Motor neuron (in vitro differentiated cells): ENCODE results near the gene SH3RF1. TPM values are rescaled to one million over a fixed set of nuclear protein-coding genes. Genes with fewer than 3 reads are reported as not detected.
A peak's percentile ranks its signal among the peaks of the same experiment; 100 is the strongest.
"Not testable (repeated sequence)": the region's sequence is repeated elsewhere in the genome, so short reads cannot be mapped to it uniquely, and the experiment has no call there.

Source experiments
- ATAC-seq, 8 experiments: fragments of 200-7000 bp; cut with Tn5 transposase; replicated peaks in 6 of 8; 2 replicates each; pipeline ENCODE4 v1.8.0; 2021; ENCODE audit warnings: mild to moderate bottlenecking in 8 of 8, moderate library complexity in 8 of 8
- H3K27ac ChIP-seq, 2 donors: fragments of 250-450 bp; sonication (Bioruptor Pico); 2 replicates each; pipeline ENCODE4 v1.9.0; 2021; ENCODE audit warnings: antibody characterized with exemption in 2 of 2, mild to moderate bottlenecking in 2 of 2, moderate library complexity in 1 of 2
- H3K4me1 ChIP-seq, 2 donors: fragments of 250-450 bp; sonication (Bioruptor Pico); replicated peaks in 1 of 2; 2 replicates each; pipeline ENCODE4 v1.6.1; 2021; ENCODE audit warnings: antibody characterized with exemption in 2 of 2, mild to moderate bottlenecking in 2 of 2, moderate library complexity in 1 of 2
- H3K4me3 ChIP-seq, 5 donors: fragments of 250-450 bp; sonication (Bioruptor Pico); 2 replicates each; pipeline ENCODE4 v1.9.0; 2021; ENCODE audit warnings: antibody characterized with exemption in 5 of 5, mild to moderate bottlenecking in 5 of 5, moderate library complexity in 4 of 5
- WGBS, 10 experiments: fragments of 450-650 bp; shearing (Covaris generic); methylation state at CpG; one replicate each; pipeline ENCODE4 v1.0.0; 2022; 5-methylcytosine and 5-hydroxymethylcytosine counted together
- in situ Hi-C, 9 experiments: fragments of 400-800 bp; cut with MboI; loops; one replicate each; pipeline ENCODE4 v1.15.0; 2021; ENCODE audit warnings: low sequenced_read_pairs in 9 of 9, low pct_unique_long_range_greater_than_20kb in 2 of 9; ENCODE audit not compliant: unreplicated experiment in 9 of 9
- total RNA-seq, 8 experiments: library from RNA; unstranded; fragments of 300-600 nt; gene quantifications; 2 replicates each; pipeline versions ENCODE4 v1.2.3 to v1.2.4, GENCODE V29; 2022

The SH3RF1 gene
- total RNA-seq, 8 experiments from 2014 or later, result 6.7 to 20.2 (median 14.3) TPM

DNA sequence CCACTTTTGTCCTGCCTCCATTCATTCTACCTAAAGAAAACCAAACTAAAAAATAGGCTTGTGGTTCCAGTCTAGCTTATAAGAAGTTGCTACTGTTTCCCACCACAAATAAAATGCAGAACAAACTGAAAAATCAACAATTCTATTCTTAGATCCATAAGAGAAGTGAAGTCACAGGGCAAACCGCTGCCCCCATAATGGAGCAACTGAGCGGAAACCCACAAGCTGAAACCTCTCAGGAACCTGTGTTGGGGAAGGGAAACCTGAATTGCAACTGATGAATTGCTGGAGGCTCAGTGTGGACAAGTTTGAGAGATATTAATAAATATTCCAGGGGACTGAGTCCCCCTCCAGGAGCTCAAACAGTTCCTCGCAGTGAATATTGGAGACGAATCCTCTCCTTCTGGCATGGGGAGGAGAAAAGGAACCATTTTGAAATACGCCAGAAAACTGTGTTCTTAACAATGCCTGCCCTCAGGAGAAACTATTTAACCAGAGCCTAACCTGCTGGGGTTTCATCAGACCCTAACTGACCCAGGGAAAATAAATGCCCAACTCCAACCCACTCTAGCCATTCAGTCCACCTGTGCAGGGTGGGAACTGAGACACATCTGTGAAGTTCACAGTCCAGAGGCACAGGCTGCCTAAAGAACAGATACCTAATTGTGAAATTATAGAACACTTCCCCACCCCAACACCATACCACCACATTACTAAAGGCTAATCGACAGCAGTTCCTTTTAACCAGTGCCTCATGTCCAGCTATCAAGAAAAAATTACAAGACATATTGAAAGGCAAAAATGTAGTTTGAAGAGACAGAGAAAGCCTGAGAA, 22.8 kb upstream of the SH3RF1 start:
- H3K27ac ChIP-seq, result no peak overlapping the region
- in situ Hi-C loops, result no loop called here
- no peak for ATAC-seq
- WGBS, 10 experiments, result 62 to 100% (median 80%) methylated on average over 2 to 6 of the region's 6 CpGs; no CpG with 5 or more reads in 1 of the 10 experiments
- no peaks in the 10 kb centered on the region for H3K4me1 ChIP-seq
- no peak overlapping the region for H3K4me3 ChIP-seq

DNA sequence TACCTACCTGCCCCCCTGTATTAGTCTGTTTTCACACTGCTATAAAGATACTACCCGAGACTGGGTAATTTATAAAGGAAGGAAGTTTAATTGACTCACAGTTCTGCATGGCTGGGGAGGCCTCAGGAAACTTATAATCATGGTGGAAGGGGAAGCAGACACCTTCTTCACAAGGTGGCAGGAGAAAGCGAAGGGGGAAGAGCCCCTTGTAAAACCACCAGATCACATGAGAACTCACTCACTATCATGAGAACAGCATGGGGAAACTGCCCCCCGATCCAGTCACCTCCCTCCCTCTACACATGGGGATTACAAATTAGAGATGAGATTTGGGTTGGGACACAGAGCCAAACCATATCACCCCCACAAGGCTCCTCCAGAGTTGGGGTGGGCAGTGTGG, 17.2 kb upstream of the SH3RF1 start:
- H3K4me3 ChIP-seq, H3K4me1 ChIP-seq, ATAC-seq, H3K27ac ChIP-seq, in situ Hi-C loops: not testable (repeated sequence)
- WGBS, 10 experiments, result 59 to 100% (median 81%) methylated on average over 1 to 3 of the region's 3 CpGs; no CpG with 5 or more reads in 1 of the 10 experiments

DNA sequence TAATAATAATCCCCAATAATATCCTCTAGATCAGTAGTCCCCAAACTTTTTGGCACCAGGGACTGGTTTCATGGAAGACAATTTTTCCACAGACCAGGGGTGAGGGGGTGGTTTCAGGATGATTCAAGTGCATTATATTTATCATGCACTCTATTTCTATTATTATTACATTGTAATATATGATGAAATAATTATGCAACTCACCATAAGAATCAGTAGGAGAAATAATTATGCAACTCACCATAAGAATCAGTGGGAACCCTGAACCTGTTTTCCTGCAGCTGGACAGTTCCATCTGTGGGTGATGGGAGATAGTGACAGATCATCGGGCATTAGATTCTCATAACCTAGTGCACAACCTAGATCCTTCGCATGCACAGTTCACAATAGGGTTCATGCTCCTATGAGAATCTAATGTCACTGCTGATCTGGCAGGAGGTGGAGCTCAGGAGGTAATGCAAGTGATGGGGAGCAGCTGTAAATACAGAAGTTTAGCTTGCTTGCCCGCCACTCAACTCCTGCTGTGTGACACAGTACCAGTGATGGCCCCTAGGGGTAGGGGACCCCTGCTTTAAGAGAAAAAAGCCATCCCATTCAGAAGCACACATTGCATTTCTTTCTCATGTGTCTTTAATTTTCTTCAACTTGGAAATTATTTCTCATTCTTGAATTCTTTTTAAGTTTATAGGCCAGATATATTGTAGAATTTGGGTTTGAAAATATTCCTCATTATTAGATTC, 16.0 kb upstream of the SH3RF1 start:
- ATAC-seq, result no peak
- 83 to 100% (median 92%) methylated on average over 1 to 3 of the region's 3 CpGs; no CpG with 5 or more reads in 5 of the 10 experiments for WGBS, 10 experiments
- H3K27ac ChIP-seq, result no peak overlapping the region
- H3K4me3 ChIP-seq, result no peak overlapping the region
- H3K4me1 ChIP-seq, result no peaks in the 10 kb centered on the region
- in situ Hi-C loops, result no loop called here

DNA sequence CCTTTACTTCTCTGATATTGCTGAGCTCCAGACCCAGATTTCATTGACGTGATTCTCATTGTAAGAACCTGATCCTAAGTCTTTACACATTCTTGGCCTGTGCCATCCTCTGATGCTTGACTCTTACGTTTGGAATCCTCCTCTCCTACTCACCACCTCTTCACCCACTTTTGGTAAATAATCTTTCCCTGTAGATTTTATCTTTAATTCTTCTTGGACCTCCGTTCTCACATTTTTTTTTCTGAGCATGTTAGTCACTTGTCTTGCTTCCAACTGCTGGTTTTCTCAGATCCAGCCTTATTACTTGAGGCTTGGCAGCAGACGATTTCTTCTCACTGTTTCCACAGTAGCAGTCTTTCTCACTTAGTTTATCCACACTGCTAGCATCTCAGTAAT, 12.4 kb upstream of the SH3RF1 start:
- no peak for ATAC-seq
- Histone ChIP-seq H3K4me1 (peaks cover 0 to 6% of the 10 kb centered on the region in 2 donors), H3K4me3 (no peak overlapping the region), H3K27ac (no peak overlapping the region)
- in situ Hi-C loops, result no loop called here
- 17 to 100% (median 78%) methylated on average over 1 to 4 of the region's 4 CpGs; no CpG with 5 or more reads in 1 of the 10 experiments for WGBS, 10 experiments

DNA sequence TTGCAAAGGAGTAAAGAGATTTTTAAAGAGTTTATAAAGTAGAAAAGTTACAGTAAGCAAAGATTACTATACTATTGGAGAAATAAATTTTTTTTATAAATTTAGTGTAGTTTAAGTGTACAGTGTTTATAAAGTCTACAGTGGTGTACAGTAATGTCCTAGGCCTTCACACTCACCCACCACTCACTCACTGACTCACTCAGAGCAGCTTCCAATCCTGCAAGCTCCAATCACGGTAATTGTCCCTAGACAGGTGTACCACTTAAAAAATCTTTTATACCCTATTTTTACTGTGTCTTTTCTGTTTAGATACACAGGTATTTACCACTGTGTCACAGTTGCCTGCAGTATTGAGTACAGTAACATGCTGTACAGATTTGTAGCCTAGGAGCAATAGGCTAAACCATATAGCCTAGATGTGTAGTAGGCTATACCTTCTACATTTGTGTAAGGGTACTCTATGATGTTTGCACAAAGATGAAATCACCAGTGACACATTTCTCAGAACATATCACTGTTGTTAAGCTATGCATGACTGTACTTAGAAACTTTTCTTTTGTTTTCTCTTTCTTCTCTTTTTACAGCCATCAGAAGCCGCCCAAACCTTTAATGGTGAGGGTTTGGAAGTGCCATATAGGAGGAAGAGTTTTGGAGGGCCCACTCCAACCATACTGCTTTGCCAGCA, 11.8 kb upstream of the SH3RF1 start:
- 80 to 100% (median 93%) methylated on average over 1 to 2 of the region's 2 CpGs; no CpG with 5 or more reads in 4 of the 10 experiments for WGBS, 10 experiments
- in situ Hi-C loops, result no loop called here
- no peak overlapping the region for H3K4me3 ChIP-seq
- H3K27ac ChIP-seq, result no peak overlapping the region
- peaks cover 0 to 6% of the 10 kb centered on the region in 2 donors for H3K4me1 ChIP-seq
- no peak for ATAC-seq

DNA sequence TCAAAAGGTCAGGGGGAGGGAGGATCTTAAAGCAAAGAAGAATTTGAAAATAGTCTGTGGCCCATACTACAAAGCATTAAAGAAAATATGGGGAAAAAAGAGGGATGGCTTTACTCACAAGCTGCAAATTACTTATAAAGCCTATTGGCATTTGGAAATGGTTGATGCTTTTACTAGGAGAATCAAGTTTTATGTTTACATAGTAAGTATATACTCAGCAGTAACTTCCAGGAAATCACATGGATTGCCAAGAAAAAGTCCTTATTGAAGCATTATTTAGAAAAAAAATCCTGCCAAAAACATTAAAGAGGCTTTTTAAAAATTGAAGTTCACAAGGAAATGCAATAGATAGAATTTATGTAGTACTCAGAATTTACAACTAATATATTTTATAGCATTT, 8.4 kb upstream of the SH3RF1 start:
- no peak overlapping the region for H3K4me3 ChIP-seq
- in situ Hi-C loops, result no loop called here
- peaks cover 0 to 6% of the 10 kb centered on the region in 2 donors for H3K4me1 ChIP-seq
- no peak overlapping the region for H3K27ac ChIP-seq
- peak in 1 of 8 experiments; percentile 32 for ATAC-seq

DNA sequence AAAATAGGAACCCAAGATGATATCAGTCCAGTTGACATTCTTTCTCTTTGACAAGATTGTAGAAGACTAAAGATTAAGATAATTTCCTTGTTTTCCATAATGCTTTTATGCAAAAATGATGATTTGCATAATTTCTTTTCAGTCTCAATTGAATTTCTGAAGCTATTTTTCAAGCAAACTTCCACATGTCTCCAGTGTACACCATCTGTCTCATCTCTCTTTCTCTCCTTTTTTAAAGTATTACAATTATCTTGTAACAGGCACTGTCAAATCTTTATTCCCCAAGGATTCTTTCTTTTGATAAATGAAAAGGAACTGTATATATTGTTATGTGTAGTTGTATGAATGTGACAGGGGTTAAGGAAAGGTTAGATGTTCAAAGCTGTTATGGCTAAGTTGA, 7.9 kb upstream of the SH3RF1 start:
- Histone ChIP-seq H3K4me1 (peaks cover 0 to 6% of the 10 kb centered on the region in 2 donors), H3K27ac (no peak overlapping the region), H3K4me3 (no peak overlapping the region)
- in situ Hi-C loops, result no loop called here
- ATAC-seq, result peak in 2 of 8 experiments; percentile 19 to 60

DNA sequence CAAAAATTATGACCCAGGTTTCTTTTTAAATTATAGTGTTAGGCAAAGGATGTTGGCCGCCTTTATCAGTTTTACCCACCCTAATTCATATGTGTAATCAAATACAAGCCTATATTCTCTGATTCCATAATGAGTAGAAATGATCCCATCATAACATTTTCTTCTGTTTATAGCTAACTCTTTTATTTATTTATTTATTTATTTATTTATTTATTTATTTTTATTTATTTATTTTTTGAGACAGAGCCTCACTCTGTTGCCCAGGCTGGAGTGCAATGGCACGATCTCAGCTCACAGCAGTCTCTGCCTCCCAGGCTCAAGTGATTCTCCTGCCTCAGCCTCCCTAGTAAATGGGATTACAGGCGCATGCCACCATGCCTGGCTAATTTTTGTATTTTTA, 7.1 kb upstream of the SH3RF1 start:
- in situ Hi-C loops, ATAC-seq, H3K4me1 ChIP-seq, H3K4me3 ChIP-seq, H3K27ac ChIP-seq: not testable (repeated sequence)
- whole genome bisulfite sequencing, 10 experiments, result 81 to 100% (median 96%) methylated on average over 1 to 3 of the region's 3 CpGs; no CpG with 5 or more reads in 1 of the 10 experiments

DNA sequence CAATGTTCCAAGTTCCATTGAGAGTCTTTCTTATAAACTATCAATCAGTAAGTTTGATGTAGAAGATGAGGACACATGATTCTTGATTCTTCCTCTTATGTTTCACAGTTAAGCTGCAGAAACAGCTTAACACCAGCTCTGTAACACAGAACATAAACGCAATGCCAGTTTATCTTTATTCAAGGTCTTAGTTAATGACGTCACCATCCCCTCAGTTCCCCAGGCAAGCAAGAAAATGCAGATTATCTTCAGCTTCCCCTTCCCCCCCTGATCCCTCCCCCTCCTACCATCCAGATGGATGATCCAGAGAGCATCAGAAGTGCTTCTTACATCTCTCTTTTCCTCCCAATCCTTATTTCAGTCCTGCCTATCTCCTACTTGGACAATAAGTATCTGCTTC, 4.4 kb upstream of the SH3RF1 start:
- in situ Hi-C loops, result no loop called here
- ATAC-seq, result no peak
- Histone ChIP-seq H3K27ac (no peak overlapping the region), H3K4me3 (no peak overlapping the region), H3K4me1 (peaks cover 0 to 6% of the 10 kb centered on the region in 2 donors)
- WGBS, 10 experiments, result 0 to 40% (median 17%) methylated on average over 1 of the region's 2 CpGs; no CpG with 5 or more reads in 5 of the 10 experiments

DNA sequence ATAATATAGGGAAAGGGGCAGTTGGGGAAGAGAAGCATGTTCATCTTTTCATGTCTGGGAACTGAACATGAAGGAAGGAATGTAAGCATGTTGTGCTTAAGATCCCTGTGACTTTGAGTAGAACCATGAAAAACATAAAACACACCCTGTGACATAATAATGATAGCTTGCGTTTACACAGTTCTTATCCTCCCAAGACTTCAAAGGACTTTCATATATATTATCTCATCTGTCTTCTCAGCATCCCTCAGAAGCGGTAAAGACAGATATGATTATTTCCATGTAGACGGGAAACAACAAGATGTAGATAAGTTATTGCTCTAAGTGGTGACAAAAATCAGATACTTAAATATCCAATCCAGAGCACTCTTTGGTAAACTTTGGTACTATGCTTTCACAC, 3.3 kb upstream of the SH3RF1 start:
- Histone ChIP-seq H3K27ac (no peak overlapping the region), H3K4me3 (no peak overlapping the region), H3K4me1 (peaks cover 3 to 9% of the 10 kb centered on the region in 2 donors)
- ATAC-seq, result no peak
- 75 to 100% (median 98%) methylated on average over 2 to 3 of the region's 3 CpGs; no CpG with 5 or more reads in 2 of the 10 experiments for WGBS, 10 experiments
- in situ Hi-C loops, result loop anchor here in 2 of 9 experiments (25.0 kb wide), 2 partner anchors 213 to 237 kb away; no protein-coding TSS in a partner anchor

DNA sequence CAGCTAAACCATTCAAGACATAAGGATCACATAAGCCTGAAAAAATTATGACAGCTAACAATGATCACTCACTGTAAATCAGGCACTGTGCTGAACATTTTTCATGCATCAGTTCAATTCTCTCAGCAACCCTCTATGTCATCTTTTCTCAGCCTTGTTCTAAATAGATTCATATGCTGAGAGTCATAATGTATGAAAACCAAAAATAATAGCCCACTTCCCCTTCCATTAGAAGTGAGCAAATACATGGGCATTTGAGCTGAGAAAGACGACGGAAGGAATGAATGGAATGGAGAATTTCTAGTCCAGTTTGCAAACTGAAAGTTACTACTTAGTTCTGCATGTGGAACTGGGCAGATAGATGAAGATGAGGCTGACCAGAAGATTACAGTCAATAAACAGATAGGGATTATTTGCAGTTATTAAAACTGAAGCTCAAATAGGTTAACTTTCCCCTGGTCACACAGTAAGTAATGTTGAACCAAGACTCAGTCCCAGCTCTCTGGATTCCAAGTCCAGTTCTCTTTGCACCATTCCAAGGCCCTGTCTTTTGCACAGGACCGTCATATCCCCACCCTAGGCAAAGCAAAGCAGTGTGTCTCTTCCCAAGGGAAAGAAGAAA, 1.6 kb upstream of the SH3RF1 start:
- no peak for ATAC-seq
- 17 to 100% (median 49%) methylated on average over 1 to 3 of the region's 3 CpGs; no CpG with 5 or more reads in 2 of the 10 experiments for WGBS, 10 experiments
- Histone ChIP-seq H3K27ac (no peak overlapping the region), H3K4me3 (no peak overlapping the region), H3K4me1 (peaks cover 8 to 16% of the 10 kb centered on the region in 2 donors)
- in situ Hi-C loops, result loop anchor here in 2 of 9 experiments (25.0 kb wide), 2 partner anchors 215 to 235 kb away; no protein-coding TSS in a partner anchor

DNA sequence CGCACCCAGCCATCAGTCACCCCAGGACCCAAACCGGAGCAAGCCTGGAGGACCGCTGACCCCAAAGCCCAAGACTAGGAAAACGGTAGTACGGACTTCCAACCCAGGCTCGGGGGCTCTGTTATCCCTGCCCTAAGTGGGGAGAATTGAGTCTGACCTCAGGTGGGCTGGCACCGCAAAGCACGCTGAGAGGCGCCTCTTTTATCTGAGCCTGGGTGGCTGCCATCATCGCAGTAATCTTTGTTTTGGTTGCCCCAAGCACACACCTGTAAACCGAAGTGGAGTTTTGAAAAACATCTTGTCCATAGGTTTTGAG, 894 bp upstream of the SH3RF1 start:
- in situ Hi-C loops, result loop anchor here in 2 of 9 experiments (25.0 kb wide), 2 partner anchors 216 to 234 kb away; no protein-coding TSS in a partner anchor
- no peak for ATAC-seq
- Histone ChIP-seq H3K4me3 (peak overlapping the region; percentile 54 to 96 (median 92)), H3K4me1 (peaks cover 8 to 23% of the 10 kb centered on the region in 2 donors), H3K27ac (no peak overlapping the region)
- 0 to 32% (median 6%) methylated on average over 1 to 9 of the region's 11 CpGs; no CpG with 5 or more reads in 6 of the 10 experiments for WGBS, 10 experiments
